ENCODE results near the gene ALDH2. TPM values are rescaled to one million over a fixed set of nuclear protein-coding genes. Genes with fewer than 3 reads are reported as not detected.
"Not testable (repeated sequence)": the region's sequence is repeated elsewhere in the genome, so short reads cannot be mapped to it uniquely, and the experiment has no call there.

ALDH2 gene
- total RNA-seq, 4 donors from 2014 or later, result 148 to 278 (median 209) TPM

GRCh38 chr12:111826992-111827391 is 60.3 kb downstream of the ALDH2 start:
- Histone ChIP-seq H3K4me1 (no peaks in the 10 kb centered on the region), H3K4me3 (no peak overlapping the region), H3K36me3 (no peaks in the 10 kb centered on the region), H3K9me3 (no peaks in the 10 kb centered on the region), H3K27me3 (no peaks in the 10 kb centered on the region), H3K27ac (replicated peaks in 1 of 4) (no peak overlapping the region)
- intact Hi-C loops (cut with DNase I), result no loop called here
- WGBS, result 64% methylated on average over 2 of the region's 2 CpGs
- TF ChIP-seq EP300 (IDR thresholded peaks at IDR 0.05), result no peak
- TF ChIP-seq POLR2A (IDR thresholded peaks at IDR 0.05; ENCODE audit: low read depth), result no peak
- TF ChIP-seq POLR2AphosphoS5 (IDR thresholded peaks at IDR 0.05), result no peak
- TF ChIP-seq CTCF (IDR thresholded peaks at IDR 0.05), result no peak
- no peak for DNase-seq (ENCODE audit: extremely low spot score)

- H3K27me3 ChIP-seq, result no peaks in the 10 kb centered on the region
- TF ChIP-seq CTCF (IDR thresholded peaks at IDR 0.05) (no peak), EP300 (IDR thresholded peaks at IDR 0.05) (no peak), POLR2AphosphoS5 (IDR thresholded peaks at IDR 0.05) (no peak), POLR2A (IDR thresholded peaks at IDR 0.05; ENCODE audit: low read depth) (no peak)
- no peak overlapping the region for H3K4me3 ChIP-seq
- H3K27ac ChIP-seq (replicated peaks in 1 of 4), result no peak overlapping the region
- 90% methylated on average over 4 of the region's 4 CpGs for WGBS
- H3K9me3 ChIP-seq, result no peaks in the 10 kb centered on the region
- H3K36me3 ChIP-seq, result no peaks in the 10 kb centered on the region
- intact Hi-C loops (cut with DNase I), result no loop called here
- DNase-seq (ENCODE audit: extremely low spot score), result no peak
- no peaks in the 10 kb centered on the region for H3K4me1 ChIP-seq
Observed at GRCh38 chr12:111827907-111828306, 61.2 kb downstream of the ALDH2 start.

GRCh38 chr12:111828338-111828979 is 61.7 kb downstream of the ALDH2 start:
- no peak overlapping the region for H3K27ac ChIP-seq (replicated peaks in 1 of 4)
- TF ChIP-seq POLR2A (IDR thresholded peaks at IDR 0.05; ENCODE audit: low read depth) (no peak), CTCF (IDR thresholded peaks at IDR 0.05) (no peak), EP300 (IDR thresholded peaks at IDR 0.05) (no peak), POLR2AphosphoS5 (IDR thresholded peaks at IDR 0.05) (no peak)
- DNase-seq (ENCODE audit: extremely low spot score), result no peak
- H3K27me3 ChIP-seq, result no peaks in the 10 kb centered on the region
- WGBS, result 93% methylated on average over 8 of the region's 8 CpGs
- H3K4me1 ChIP-seq, result no peaks in the 10 kb centered on the region
- H3K9me3 ChIP-seq, result no peaks in the 10 kb centered on the region
- no peak overlapping the region for H3K4me3 ChIP-seq
- H3K36me3 ChIP-seq, result no peaks in the 10 kb centered on the region
- intact Hi-C loops (cut with DNase I), result no loop called here

GRCh38 chr12:111829635-111830034 is 62.9 kb downstream of the ALDH2 start:
- H3K9me3 ChIP-seq; H3K27me3 ChIP-seq; intact Hi-C loops (cut with DNase I); H3K27ac ChIP-seq (replicated peaks in 1 of 4); H3K36me3 ChIP-seq; H3K4me1 ChIP-seq; H3K4me3 ChIP-seq; DNase-seq (ENCODE audit: extremely low spot score): not testable (repeated sequence)
- 90% methylated on average over 3 of the region's 3 CpGs for WGBS

GRCh38 chr12:111834740-111835386 is 68.1 kb downstream of the ALDH2 start:
- peaks cover 0 to 15% (median 11%) of the 10 kb centered on the region in 4 donors for H3K36me3 ChIP-seq
- H3K4me3 ChIP-seq; H3K9me3 ChIP-seq; H3K4me1 ChIP-seq; DNase-seq (ENCODE audit: extremely low spot score); H3K27ac ChIP-seq (replicated peaks in 1 of 4); H3K27me3 ChIP-seq; intact Hi-C loops (cut with DNase I): not testable (repeated sequence)
- 58% methylated on average over 15 of the region's 22 CpGs for WGBS

GRCh38 chr12:111835531-111836181 is 68.9 kb downstream of the ALDH2 start:
- H3K9me3 ChIP-seq; H3K4me3 ChIP-seq; intact Hi-C loops (cut with DNase I); H3K27me3 ChIP-seq; DNase-seq (ENCODE audit: extremely low spot score); H3K27ac ChIP-seq (replicated peaks in 1 of 4): not testable (repeated sequence)
- H3K4me1 ChIP-seq, result peaks cover 10 to 12% (median 10%) of the 10 kb centered on the region in 4 donors
- whole genome bisulfite sequencing, result 100% methylated on average over 1 of the region's 28 CpGs
- peaks cover 0 to 17% (median 13%) of the 10 kb centered on the region in 4 donors for H3K36me3 ChIP-seq
